ENCODE data around the gene NUP93. TPM values are rescaled to one million over a fixed set of nuclear protein-coding genes. Genes with fewer than 3 reads are reported as not detected.

NUP93 gene
- polyA plus RNA-seq, 1 donor from 2014 or later = 237 TPM

GRCh38 chr16:56682703-56683397 is 47.1 kb upstream of the NUP93 start:
- Histone ChIP-seq H2AFZ (ENCODE audit: low read depth, low read length) (no peak overlapping the region), H3K27me3 (ENCODE audit: insufficient read depth, low read depth, low read length) (peaks cover 30% of the 10 kb centered on the region), H3K9ac (ENCODE audit: low read length) (no peak overlapping the region), H3K4me3 (ENCODE audit: low read length) (peak overlapping the region; percentile 64), H3F3A (ENCODE audit: insufficient read depth, low read length, poor library complexity, severe bottlenecking) (no peaks in the 10 kb centered on the region), H3K79me2 (replicated peaks; ENCODE audit: insufficient read depth, low read length) (no peaks in the 10 kb centered on the region), H4K20me1 (ENCODE audit: insufficient read depth) (no peaks in the 10 kb centered on the region), H3K9me3 (ENCODE audit: low read length) (no peaks in the 10 kb centered on the region), H3K36me3 (ENCODE audit: insufficient read depth, low read length) (no peaks in the 10 kb centered on the region), H3K27ac (ENCODE audit: low read length) (no peak overlapping the region), H3K4me2 (ENCODE audit: low read length) (no peak overlapping the region), H3K9me2 (ENCODE audit: insufficient read depth, low read length) (no peaks in the 10 kb centered on the region)
- TF ChIP-seq EP300 (conservative IDR thresholded peaks at IDR 0.05; ENCODE audit: poor library complexity, severe bottlenecking) (no peak), RAD21 (conservative IDR thresholded peaks at IDR 0.05) (no peak), TAF1 (IDR thresholded peaks at IDR 0.05; ENCODE audit: low read depth) (no peak), CTCF (IDR thresholded peaks at IDR 0.05; ENCODE audit: poor library complexity, severe bottlenecking) (no peak), REST (IDR thresholded peaks at IDR 0.05; ENCODE audit: borderline replicate concordance) (no peak), EZH2 (IDR thresholded peaks at IDR 0.05; ENCODE audit: borderline replicate concordance, insufficient read depth, low read length, poor library complexity, severe bottlenecking) (no peak), SMC3 (conservative IDR thresholded peaks at IDR 0.05; ENCODE audit: poor library complexity) (no peak), MXI1 (conservative IDR thresholded peaks at IDR 0.05; ENCODE audit: poor library complexity, severe bottlenecking) (no peak)

GRCh38 chr16:56683424-56684172 is 46.3 kb upstream of the NUP93 start:
- no peaks in the 10 kb centered on the region for H3K9me3 ChIP-seq (ENCODE audit: low read length)
- H3K4me3 ChIP-seq (ENCODE audit: low read length) = no peak overlapping the region
- no peaks in the 10 kb centered on the region for H3K36me3 ChIP-seq (ENCODE audit: insufficient read depth, low read length)
- H2AFZ ChIP-seq (ENCODE audit: low read depth, low read length) = no peak overlapping the region
- H3K27ac ChIP-seq (ENCODE audit: low read length) = no peak overlapping the region
- H3K9ac ChIP-seq (ENCODE audit: low read length) = no peak overlapping the region
- no peaks in the 10 kb centered on the region for H3F3A ChIP-seq (ENCODE audit: insufficient read depth, low read length, poor library complexity, severe bottlenecking)
- no peaks in the 10 kb centered on the region for H4K20me1 ChIP-seq (ENCODE audit: insufficient read depth)
- no peaks in the 10 kb centered on the region for H3K9me2 ChIP-seq (ENCODE audit: insufficient read depth, low read length)
- TF ChIP-seq MXI1 (conservative IDR thresholded peaks at IDR 0.05; ENCODE audit: poor library complexity, severe bottlenecking) (no peak), CTCF (IDR thresholded peaks at IDR 0.05; ENCODE audit: poor library complexity, severe bottlenecking) (no peak), EP300 (conservative IDR thresholded peaks at IDR 0.05; ENCODE audit: poor library complexity, severe bottlenecking) (no peak), RAD21 (conservative IDR thresholded peaks at IDR 0.05) (no peak), POLR2AphosphoS5 (IDR thresholded peaks at IDR 0.05) (no peak), EZH2 (IDR thresholded peaks at IDR 0.05; ENCODE audit: borderline replicate concordance, insufficient read depth, low read length, poor library complexity, severe bottlenecking) (no peak), REST (IDR thresholded peaks at IDR 0.05; ENCODE audit: borderline replicate concordance) (no peak), TAF1 (IDR thresholded peaks at IDR 0.05; ENCODE audit: low read depth) (no peak), SMC3 (conservative IDR thresholded peaks at IDR 0.05; ENCODE audit: poor library complexity) (no peak)
- H3K79me2 ChIP-seq (replicated peaks; ENCODE audit: insufficient read depth, low read length) = no peaks in the 10 kb centered on the region
- H3K27me3 ChIP-seq (ENCODE audit: insufficient read depth, low read depth, low read length) = peaks cover 26% of the 10 kb centered on the region
- no peak overlapping the region for H3K4me2 ChIP-seq (ENCODE audit: low read length)
